ENCODE measurements around the gene ZDHHC6.

DNA sequence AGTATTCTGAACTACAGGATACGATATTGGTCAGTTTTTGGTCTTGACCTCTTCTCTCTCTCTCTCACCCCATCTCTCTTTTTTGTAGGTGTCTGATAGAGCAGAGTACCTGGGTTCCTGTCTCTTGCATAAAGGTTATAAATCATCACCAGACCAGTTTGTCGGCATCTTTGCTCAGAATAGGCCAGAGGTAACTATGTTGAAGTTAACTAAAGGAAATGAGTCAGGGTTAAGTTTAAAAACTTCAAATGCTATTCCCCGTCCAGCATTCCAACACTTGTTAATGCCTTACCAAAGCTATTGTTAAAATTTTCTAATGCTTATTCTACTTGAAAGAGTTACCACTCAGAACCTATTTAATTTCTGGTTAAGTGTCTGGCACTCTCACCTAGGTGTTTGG is 42.1 kb downstream of the ZDHHC6 start:
- TF ChIP-seq, protein P1, sequence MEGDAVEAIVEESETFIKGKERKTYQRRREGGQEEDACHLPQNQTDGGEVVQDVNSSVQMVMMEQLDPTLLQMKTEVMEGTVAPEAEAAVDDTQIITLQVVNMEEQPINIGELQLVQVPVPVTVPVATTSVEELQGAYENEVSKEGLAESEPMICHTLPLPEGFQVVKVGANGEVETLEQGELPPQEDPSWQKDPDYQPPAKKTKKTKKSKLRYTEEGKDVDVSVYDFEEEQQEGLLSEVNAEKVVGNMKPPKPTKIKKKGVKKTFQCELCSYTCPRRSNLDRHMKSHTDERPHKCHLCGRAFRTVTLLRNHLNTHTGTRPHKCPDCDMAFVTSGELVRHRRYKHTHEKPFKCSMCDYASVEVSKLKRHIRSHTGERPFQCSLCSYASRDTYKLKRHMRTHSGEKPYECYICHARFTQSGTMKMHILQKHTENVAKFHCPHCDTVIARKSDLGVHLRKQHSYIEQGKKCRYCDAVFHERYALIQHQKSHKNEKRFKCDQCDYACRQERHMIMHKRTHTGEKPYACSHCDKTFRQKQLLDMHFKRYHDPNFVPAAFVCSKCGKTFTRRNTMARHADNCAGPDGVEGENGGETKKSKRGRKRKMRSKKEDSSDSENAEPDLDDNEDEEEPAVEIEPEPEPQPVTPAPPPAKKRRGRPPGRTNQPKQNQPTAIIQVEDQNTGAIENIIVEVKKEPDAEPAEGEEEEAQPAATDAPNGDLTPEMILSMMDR (IDR thresholded peaks at IDR 0.05): no peak
- TF ChIP-seq POLR2AphosphoS5 (IDR thresholded peaks at IDR 0.05) (no peak), POLR2A (IDR thresholded peaks at IDR 0.05) (no peak)

Data from prostate gland (tissue), 2 donors.